HG03460 (cell line): ENCODE measurements around the gene RIMBP3C.
"Not testable (repeated sequence)": the region's sequence is repeated elsewhere in the genome, so short reads cannot be mapped to it uniquely, and the experiment has no call there.

Source experiments
- ATAC-seq: cut with Tn5 transposase; IDR thresholded peaks from one replicate; pipeline ENCODE4 v1.9.1; 2021; ENCODE audit not compliant: unreplicated experiment

Gene RIMBP3C

GRCh38 chr22:21551361-21551760, at the start of gene RIMBP3C:
TSS of gene RIMBP3C (minus strand) at chr22:21551461. CDS start at chr22:21550976, 485 bp downstream.
- ATAC-seq, result not testable (repeated sequence)

- no peak for ATAC-seq
Observed at GRCh38 chr22:21599053-21599893, 48.0 kb upstream of the RIMBP3C start.

GRCh38 chr22:21598302-21598701, 47.0 kb upstream of the RIMBP3C start:
- no peak for ATAC-seq

- not testable (repeated sequence) for ATAC-seq
Observed at GRCh38 chr22:21596356-21597135, 45.3 kb upstream of the RIMBP3C start.

GRCh38 chr22:21594865-21595452, 43.7 kb upstream of the RIMBP3C start:
- ATAC-seq, result no peak

GRCh38 chr22:21593406-21594232, 42.4 kb upstream of the RIMBP3C start:
- no peak for ATAC-seq

- ATAC-seq, result no peak
Observed at GRCh38 chr22:21592422-21592821, 41.2 kb upstream of the RIMBP3C start.

GRCh38 chr22:21591695-21592094, 40.4 kb upstream of the RIMBP3C start:
- no peak for ATAC-seq

- no peak for ATAC-seq
Observed at GRCh38 chr22:21590809-21591641, 39.8 kb upstream of the RIMBP3C start.

- ATAC-seq, result no peak
Observed at GRCh38 chr22:21589396-21589795, 38.1 kb upstream of the RIMBP3C start.

GRCh38 chr22:21587803-21588611, 36.7 kb upstream of the RIMBP3C start:
- peak; percentile 80 for ATAC-seq

GRCh38 chr22:21585389-21585788, 34.1 kb upstream of the RIMBP3C start:
- ATAC-seq, result no peak

- ATAC-seq, result no peak
Observed at GRCh38 chr22:21582801-21583740, 31.8 kb upstream of the RIMBP3C start.

- ATAC-seq, result not testable (repeated sequence)
Observed at GRCh38 chr22:21581009-21581713, 29.9 kb upstream of the RIMBP3C start.

GRCh38 chr22:21580623-21581007, 29.4 kb upstream of the RIMBP3C start:
- not testable (repeated sequence) for ATAC-seq

- no peak for ATAC-seq
Observed at GRCh38 chr22:21579474-21579851, 28.2 kb upstream of the RIMBP3C start.

- no peak for ATAC-seq
Observed at GRCh38 chr22:21573750-21574494, 22.7 kb upstream of the RIMBP3C start.
